Measurements from ENCODE around the gene FAM72C. TPM values are rescaled to one million over a fixed set of nuclear protein-coding genes. Genes with fewer than 3 reads are reported as not detected.
"Not testable (repeated sequence)": the region's sequence is repeated elsewhere in the genome, so short reads cannot be mapped to it uniquely, and the experiment has no call there.

Gene FAM72C
- total and polyA plus RNA-seq, 9 donors = 0.20 to 0.46 (median 0.24) TPM; not detected in 4

GRCh38 chr1:144002141-144002881, 30.5 kb upstream of the FAM72C start:
- intact Hi-C loops (cut with DNase I) = not testable (repeated sequence)

DNA sequence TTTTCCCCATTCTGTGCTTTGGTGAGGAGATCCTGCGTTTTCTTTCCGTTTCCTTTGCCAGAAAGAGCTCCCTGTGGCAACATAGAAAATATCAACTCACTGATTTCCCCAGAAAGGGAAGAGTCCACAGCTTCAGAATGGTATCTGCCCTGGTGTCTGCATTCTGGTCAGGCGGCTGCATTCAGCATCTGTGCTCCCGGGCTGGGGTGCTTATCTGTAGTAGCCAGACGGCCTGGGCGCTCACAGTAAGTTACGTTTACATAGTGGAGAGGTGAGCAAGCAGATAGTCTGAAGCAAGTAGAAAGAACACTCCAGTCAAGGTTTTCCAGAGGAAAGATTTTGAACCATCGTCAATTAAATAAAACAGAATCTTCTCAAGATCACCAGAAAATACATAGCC, 29.3 kb upstream of the FAM72C start:
- H3K4me3 ChIP-seq; H3K27me3 ChIP-seq; DNase-seq; H3K27ac ChIP-seq; intact Hi-C loops (cut with DNase I); H3K36me3 ChIP-seq; H3K9me3 ChIP-seq; H3K4me1 ChIP-seq (ENCODE audit: insufficient read depth): not testable (repeated sequence)
- WGBS, 3 donors = 62% methylated on average over 5 of the region's 8 CpGs; no CpG with 5 or more reads in 2 of the 3 donors

More at GRCh38 chr1:144002141-144002881, 30.5 kb upstream of the FAM72C start:
- H3K9me3 ChIP-seq; DNase-seq; H3K4me1 ChIP-seq (ENCODE audit: insufficient read depth); H3K27me3 ChIP-seq; H3K4me3 ChIP-seq; H3K27ac ChIP-seq; H3K36me3 ChIP-seq: not testable (repeated sequence)
- WGBS, 3 donors = 72 to 85% (median 82%) methylated on average over 4 to 5 of the region's 7 CpGs

DNA sequence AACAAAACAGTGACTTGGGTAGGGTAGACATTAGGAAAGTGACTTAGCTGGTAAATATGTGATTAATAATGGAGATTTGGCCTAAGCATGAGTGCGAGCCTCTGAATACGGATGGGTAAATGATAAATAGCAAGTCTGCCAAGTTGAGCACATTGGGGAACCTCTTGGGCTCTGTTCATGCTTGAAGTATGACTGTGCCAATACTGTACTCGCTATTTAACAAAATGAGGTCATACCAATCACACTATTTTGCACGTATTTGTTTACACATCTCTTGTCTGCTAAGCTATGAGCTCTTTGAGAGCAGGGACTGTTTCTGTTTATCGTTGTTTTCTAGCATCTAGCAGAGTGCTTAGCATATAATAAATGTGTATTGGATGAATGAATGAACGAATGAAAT, 24.2 kb upstream of the FAM72C start:
- WGBS, 3 donors = 83% methylated on average over 1 of the region's 6 CpGs; no CpG with 5 or more reads in 2 of the 3 donors
- H3K36me3 ChIP-seq; H3K27me3 ChIP-seq; intact Hi-C loops (cut with DNase I); H3K9me3 ChIP-seq; H3K4me1 ChIP-seq (ENCODE audit: insufficient read depth); DNase-seq; H3K4me3 ChIP-seq; H3K27ac ChIP-seq: not testable (repeated sequence)

GRCh38 chr1:143993301-143993907, 21.6 kb upstream of the FAM72C start:
- intact Hi-C loops (cut with DNase I); H3K4me3 ChIP-seq; H3K27me3 ChIP-seq; H3K27ac ChIP-seq; H3K36me3 ChIP-seq; DNase-seq; H3K4me1 ChIP-seq (ENCODE audit: insufficient read depth); H3K9me3 ChIP-seq: not testable (repeated sequence)
- WGBS, 3 donors = 27 to 58% (median 40%) methylated on average over 1 to 2 of the region's 7 CpGs

- no CpG with 5 or more reads among the region's 4 CpGs for WGBS, 3 donors
- H3K4me3 ChIP-seq; intact Hi-C loops (cut with DNase I): not testable (repeated sequence)
Observed at GRCh38 chr1:143990699-143991098, 18.9 kb upstream of the FAM72C start.

DNA sequence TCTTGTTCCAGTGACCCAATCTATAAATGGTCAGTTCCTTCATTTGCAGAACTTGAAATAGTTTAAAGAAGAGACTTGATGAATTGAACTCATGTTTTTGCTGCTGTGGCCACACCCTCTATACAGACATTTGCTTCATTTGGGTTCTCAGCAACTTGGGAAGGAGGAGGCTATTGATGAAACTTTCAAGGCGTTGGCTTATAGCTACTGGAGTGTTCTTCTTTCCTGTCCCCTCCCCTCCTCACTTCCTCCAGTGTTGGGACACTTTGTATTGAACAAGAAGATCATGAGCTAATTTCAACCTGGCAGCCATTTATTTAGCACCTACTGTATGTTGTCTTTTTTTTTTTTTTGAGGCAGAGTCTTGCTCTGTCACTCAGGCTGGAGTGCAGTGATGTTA, 17.9 kb upstream of the FAM72C start:
- intact Hi-C loops (cut with DNase I); H3K27ac ChIP-seq; H3K36me3 ChIP-seq; H3K4me1 ChIP-seq (ENCODE audit: insufficient read depth); H3K9me3 ChIP-seq; H3K4me3 ChIP-seq; H3K27me3 ChIP-seq; DNase-seq: not testable (repeated sequence)
- no CpG with 5 or more reads among the region's 1 CpG for WGBS, 3 donors

More at GRCh38 chr1:143990699-143991098, 18.9 kb upstream of the FAM72C start:
- H3K36me3 ChIP-seq; H3K4me1 ChIP-seq (ENCODE audit: insufficient read depth); H3K27ac ChIP-seq; DNase-seq; H3K27me3 ChIP-seq; H3K9me3 ChIP-seq: not testable (repeated sequence)

DNA sequence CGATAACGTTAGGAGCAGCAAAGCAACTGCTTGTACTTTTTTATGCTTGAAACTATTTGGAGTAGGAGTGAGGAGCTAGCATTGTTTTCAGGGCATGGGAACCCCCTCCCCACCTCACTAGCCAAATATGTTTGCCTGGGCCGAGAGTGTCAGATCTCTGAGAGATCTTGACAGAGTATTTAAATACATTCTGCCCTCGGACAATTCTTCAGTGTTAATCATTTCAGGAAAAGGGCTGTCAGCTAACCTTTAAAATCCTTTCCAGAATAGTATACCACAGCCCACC, 17.6 kb upstream of the FAM72C start:
- H3K36me3 ChIP-seq; H3K4me3 ChIP-seq; H3K27me3 ChIP-seq; H3K4me1 ChIP-seq (ENCODE audit: insufficient read depth); intact Hi-C loops (cut with DNase I); DNase-seq; H3K27ac ChIP-seq; H3K9me3 ChIP-seq: not testable (repeated sequence)
- no CpG with 5 or more reads among the region's 4 CpGs for WGBS, 3 donors

DNA sequence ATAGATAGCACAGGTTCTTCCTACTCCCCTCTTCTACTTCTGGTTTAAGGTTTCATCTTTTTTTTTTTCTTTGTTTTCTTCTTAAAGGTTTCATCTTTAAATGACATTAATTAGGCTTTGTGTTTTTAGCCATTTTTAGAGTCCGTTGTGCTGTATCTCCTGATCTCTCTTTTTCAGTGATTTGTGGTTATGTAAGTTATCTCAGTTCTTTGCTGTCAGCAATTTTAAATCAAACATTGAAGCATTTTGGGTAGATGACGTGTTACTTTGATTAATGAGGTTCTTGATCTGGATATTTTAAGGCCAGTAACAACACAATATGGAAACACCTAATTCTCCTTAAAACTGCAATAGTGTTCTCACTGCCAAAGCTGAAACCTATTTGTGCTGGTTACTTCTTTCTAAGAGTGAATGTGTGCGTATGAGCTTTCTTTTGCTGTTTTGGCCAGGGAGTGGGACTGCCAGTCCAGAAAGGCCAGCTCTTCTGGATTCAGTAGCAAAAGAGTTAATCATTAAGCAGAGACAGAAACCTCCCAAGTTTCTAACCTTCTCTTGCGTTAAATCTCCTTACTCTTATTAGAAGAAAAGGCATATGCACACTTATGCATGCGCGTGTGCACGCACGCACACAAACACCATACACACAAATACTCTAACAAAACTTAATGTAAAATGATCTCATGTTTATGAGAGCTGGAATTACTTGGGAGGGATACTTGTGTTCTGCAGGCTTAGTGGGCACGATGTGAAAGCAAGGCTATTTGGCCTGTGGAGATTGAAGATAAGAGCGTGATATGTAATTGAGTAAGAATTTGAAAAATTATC, 17.0 kb upstream of the FAM72C start:
- H3K27ac ChIP-seq; H3K9me3 ChIP-seq; H3K4me3 ChIP-seq; intact Hi-C loops (cut with DNase I); H3K4me1 ChIP-seq (ENCODE audit: insufficient read depth); H3K27me3 ChIP-seq; H3K36me3 ChIP-seq; DNase-seq: not testable (repeated sequence)
- WGBS, 3 donors = 20 to 57% methylated on average over 1 to 2 of the region's 10 CpGs; no CpG with 5 or more reads in 1 of the 3 donors

DNA sequence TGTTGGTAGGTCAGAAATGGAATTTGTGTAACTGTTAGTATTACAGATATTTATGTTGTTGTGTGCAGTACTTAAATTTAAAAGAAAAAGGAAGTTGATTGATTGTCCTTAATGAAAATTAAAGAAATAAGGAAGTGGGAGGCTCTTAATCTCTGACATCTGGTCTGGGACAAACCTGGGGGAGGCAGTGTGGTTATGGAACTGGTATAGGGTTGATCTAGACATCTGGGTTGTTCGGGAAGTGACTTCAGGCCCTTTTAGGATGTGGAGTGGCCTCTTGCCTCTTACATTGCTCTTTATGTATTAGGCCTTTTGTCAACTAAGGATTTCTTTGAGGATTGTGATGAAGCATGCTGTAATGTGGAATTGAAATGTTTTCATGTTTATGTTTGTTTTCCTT, 16.1 kb upstream of the FAM72C start:
- H3K9me3 ChIP-seq; H3K27ac ChIP-seq; intact Hi-C loops (cut with DNase I); H3K4me1 ChIP-seq (ENCODE audit: insufficient read depth); H3K27me3 ChIP-seq; DNase-seq; H3K36me3 ChIP-seq; H3K4me3 ChIP-seq: not testable (repeated sequence)
- WGBS, 3 donors = no CpG with 5 or more reads among the region's 1 CpG

DNA sequence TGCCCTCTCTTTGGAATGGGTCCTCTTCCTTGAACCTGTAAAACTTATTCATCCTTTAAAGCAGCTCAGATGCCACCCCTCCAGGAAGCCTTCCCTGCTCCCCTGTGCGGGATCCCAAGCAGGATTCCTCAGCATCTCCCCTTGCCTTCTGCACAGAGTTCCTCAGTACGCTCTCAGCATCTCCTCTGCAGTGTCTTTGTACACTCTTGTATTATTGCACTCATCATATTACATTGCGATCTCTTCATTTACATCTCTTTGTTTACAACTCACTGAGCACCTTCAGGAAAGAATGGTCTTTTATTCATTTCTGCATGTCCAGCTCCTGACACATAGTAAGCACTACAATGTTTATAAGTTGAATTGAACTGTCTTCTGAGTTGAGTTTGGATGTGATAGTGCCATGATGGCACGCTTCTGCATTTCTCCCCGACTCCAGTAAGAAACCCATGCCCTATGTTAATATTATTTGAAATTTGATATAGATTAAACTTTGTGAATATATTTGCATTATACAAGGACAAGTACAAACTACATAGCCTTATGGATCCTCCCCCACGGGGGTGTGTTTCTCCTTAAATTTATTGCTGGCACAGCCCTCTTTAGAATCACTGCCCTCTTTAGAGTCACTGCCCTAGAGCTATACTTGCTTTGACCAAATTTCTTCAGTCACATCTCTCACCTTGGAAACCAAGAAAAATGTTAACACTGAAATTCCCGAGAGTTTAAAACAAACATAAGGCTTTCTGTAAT, 13.1 kb upstream of the FAM72C start:
- H3K27me3 ChIP-seq; DNase-seq; H3K4me3 ChIP-seq; intact Hi-C loops (cut with DNase I); H3K9me3 ChIP-seq; H3K27ac ChIP-seq; H3K36me3 ChIP-seq; H3K4me1 ChIP-seq (ENCODE audit: insufficient read depth): not testable (repeated sequence)
- 93 to 94% (median 93%) methylated on average over 3 of the region's 7 CpGs for WGBS, 3 donors

GRCh38 chr1:143974416-143974815, 2.6 kb upstream of the FAM72C start:
- H3K9me3 ChIP-seq; DNase-seq; H3K4me3 ChIP-seq; intact Hi-C loops (cut with DNase I); H3K27me3 ChIP-seq; H3K27ac ChIP-seq; H3K4me1 ChIP-seq (ENCODE audit: insufficient read depth); H3K36me3 ChIP-seq: not testable (repeated sequence)
- whole genome bisulfite sequencing, 3 donors = 0% methylated on average over 9 to 13 of the region's 31 CpGs; no CpG with 5 or more reads in 1 of the 3 donors
